CD4-positive, alpha-beta T cell treated with Interleukin-21 for 1 hour (primary cell): Measurements from ENCODE around the gene DMRTC1B.
"Not testable (repeated sequence)": the region's sequence is repeated elsewhere in the genome, so short reads cannot be mapped to it uniquely, and the experiment has no call there.

Source experiments
- DNase-seq: peaks from one replicate; pipeline ENCODE4 v3.0.0-alpha.2; 2020

Gene DMRTC1B, protein sequence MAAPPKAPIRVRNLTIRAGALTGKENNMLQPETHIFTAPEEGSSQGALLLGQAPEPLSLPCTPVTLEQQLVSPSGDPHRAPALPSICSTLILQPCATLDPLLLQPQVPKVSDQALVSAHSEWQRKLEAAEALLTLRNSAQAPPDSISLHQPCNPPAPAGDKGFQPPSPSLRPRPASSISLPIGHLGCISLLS

DNA sequence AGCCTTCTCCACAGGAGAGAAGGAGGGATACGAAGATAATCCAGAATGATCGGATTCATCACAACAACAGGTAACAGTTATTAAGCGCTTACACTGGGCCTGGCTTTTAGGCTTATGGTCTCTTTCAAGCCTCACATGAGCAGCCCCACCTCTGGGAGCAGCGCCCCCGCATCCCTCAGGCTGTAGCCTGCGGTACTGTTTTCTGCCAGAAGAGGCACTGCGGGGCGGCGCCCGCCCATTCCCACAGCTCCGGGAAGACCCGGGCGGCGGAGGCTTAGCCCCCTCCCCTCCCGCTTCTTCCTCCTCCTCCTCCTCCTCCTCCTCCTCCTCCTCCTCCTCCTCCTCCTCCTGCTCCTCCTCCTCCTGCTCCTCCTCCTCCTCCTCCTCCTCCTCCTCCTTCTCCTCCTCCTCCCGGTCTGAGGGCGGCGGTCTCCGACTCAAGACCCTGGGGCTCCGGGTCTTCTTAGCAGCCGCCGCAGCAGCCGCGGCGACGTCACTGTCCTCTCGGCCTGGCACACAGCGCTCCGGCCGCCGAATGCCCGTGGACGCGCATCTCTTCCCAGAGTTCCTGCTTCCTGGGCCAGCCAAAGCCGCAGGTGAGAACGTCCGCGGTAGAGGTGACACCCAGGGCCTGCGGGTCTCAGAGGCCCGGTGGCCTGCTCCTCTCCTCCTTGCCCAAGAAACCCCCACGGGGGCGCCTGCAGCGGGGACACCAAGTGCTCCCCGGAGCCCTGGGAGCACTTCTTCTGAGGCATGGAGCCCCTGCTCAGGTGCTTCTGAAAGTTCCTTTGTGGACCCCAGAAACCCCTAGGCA, at the start of gene DMRTC1B:
TSS of gene DMRTC1B (plus strand) at position 238 of the 814 bp plus-strand sequence. CDS start 68,246 bp downstream, outside the sequence.
- DNase-seq, result not testable (repeated sequence)

DNA sequence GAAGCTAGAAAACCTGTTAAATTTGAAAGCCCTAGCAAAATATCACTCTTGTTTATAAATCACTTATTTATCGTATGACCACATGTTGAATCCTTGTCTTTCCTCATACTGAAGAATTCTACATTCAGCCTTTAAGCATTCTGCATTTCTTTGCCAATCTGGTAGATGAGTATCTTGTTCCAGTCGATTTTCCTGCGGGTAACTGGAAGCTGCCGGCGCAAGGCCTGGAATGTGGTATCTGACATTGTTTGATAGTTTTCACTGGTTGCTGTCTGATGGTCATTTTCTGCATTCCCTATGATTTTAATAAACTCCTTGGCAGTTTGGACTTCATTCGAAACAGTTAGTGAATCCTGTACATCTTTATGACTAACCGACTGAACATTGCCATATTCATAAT, 48.8 kb upstream of the DMRTC1B start:
- no peak for DNase-seq

DNA sequence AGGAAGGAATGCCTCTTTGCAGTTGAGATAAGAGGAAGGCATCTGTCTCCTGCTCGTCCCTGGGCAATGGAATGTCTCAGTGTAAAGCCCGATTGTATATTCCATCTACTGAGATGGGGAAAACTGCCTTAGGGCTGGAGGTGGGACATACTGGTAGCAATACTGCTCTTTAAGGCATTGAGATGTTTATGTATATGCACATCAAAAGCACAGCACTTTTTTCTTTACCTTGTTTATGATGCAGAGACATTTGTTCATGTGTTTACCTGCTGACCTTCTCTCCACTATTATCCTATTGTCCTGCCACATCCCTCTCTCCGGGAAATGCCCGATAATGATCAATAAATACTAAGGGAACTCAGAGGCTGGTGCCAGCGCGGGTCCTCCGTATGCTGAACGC, 43.1 kb upstream of the DMRTC1B start:
- DNase-seq, result not testable (repeated sequence)

DNA sequence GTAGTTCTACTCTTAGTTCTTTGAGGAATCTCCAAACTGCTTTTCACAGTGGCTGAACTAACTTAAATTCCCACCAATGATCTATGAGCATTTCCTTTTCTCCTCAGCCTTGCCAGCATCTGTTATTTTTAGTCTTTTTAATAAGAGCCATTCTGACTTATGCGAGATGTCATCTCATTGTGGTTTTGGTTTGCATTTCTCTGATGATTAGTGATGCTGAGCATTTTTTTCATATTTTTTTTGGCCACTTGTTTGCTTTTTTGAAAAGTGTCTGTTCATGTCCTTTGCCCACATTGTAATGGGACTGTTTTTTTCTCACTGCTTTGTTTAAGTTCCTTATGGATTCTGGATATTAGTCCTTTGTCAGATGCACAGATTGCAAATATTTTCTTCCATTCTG, 41.1 kb upstream of the DMRTC1B start:
- DNase-seq, result no peak

DNA sequence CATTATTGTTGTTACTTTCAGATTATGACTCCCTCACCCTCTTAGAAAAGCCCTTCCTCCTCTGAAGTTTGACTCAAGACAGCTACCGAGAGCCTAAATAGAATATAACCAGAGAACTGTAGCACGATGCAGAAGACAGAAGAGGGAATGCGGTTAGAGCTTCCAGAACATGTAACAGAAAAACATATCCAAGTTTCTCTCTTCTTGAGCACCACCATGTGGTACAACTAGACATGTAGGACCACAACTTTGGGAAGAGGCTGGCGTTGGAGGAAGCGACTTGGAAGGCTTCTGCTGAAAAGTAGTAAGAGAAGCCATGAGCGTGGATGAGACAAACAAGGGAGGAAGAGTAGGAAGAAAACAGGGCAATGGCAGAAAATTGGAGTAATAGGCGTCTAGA, 31.1 kb upstream of the DMRTC1B start:
- DNase-seq, result not testable (repeated sequence)

DNA sequence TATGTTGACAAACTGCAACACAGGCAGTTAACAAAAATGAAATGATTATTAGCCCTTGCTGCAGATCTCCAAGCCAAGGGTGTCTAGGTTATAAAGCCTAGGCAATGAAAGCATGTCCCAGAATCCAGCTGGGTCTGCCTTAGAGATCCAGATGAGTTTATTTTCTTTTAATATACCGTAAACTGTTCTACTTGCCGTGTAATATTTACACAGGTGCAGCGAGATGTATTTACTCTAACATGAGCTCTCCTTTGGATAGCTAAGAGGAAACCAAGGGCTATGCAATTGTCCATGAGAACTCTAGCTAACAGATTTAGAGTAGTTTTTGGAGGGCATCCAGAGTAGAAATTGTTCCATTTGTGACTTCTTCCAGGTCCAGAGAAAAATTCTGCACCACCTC, 28.1 kb upstream of the DMRTC1B start:
- DNase-seq, result not testable (repeated sequence)

DNA sequence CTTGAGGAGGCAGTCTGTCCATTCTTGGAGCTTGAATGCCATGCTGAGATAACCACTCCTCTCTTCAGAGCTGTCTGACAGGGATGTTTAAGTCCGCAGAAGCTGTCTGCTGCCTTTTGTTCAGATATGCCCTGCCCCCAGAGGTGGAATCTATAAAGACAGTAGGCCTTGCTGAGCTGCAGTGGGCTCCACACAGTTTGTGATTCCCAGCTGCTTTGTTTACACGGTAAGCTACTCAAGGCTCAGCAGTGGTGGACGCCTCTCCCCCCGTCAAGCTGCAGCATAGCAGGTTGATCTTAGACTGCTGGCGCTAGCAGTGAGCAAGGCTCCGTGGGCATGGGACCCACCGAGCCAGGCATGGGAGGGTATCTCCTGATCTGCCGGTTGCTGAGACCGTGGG, 16.2 kb upstream of the DMRTC1B start:
- not testable (repeated sequence) for DNase-seq

DNA sequence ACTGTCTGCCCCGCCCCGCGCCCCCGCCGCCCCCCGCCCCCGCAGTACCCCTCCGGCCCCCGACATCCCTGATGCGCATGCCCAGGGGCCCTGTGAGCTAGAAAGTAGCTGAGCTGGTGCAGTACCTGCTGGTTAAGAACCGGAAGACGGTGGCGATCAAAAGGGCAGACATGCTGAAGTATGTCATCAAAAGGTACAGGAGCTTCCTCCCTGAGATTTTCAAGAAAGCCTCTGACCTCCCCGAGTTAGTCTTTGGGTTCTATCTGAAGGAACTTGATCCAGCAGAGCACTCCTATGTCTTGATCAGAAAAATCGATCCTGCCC, 739 bp downstream of the DMRTC1B start:
- not testable (repeated sequence) for DNase-seq

DNA sequence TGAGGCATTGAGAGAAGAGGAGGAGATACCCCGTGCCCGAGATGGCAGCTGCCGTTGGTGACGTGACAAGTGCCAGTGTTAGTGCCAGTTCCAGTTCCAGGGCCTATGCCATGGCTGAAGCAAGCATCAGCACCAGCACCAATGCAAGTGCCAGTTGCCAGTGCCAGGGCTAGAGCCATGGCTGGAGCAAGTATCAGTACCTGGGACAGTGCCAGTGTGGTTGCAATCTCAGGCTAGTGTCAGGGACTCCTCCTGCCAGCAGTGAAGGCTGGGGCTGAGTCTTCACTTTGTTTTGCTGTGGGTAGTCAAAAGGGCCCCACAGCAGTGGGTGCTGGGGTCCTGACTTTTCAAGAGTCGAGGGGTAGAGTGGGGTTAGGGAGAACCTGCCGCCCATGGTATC, 1.5 kb downstream of the DMRTC1B start:
- DNase-seq, result not testable (repeated sequence)

DNA sequence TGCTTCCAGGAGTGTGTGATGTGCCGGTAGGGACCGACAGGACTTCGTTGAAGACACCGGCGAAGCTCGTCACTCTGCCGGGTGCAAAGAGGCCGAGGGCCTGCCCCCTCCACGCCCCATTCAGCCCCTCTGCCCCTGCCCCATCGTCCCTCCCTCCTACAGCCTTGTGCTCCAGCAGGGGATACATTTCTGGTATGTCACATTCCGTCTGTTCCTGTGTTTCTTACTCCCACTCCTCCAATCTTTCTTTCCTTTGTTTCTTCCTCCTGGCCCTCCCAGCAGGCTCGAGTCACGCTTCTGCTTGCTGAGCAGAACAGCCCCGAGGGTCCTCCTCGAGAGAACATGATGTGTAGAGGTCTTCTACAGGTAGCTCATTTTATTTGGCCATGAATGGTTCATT, 5.9 kb downstream of the DMRTC1B start, which contains the start of gene FAM236B:
TSS of gene FAM236B (minus strand) at position 101 of the 400 bp plus-strand sequence. CDS start at position 1, 100 bp downstream.
- not testable (repeated sequence) for DNase-seq

DNA sequence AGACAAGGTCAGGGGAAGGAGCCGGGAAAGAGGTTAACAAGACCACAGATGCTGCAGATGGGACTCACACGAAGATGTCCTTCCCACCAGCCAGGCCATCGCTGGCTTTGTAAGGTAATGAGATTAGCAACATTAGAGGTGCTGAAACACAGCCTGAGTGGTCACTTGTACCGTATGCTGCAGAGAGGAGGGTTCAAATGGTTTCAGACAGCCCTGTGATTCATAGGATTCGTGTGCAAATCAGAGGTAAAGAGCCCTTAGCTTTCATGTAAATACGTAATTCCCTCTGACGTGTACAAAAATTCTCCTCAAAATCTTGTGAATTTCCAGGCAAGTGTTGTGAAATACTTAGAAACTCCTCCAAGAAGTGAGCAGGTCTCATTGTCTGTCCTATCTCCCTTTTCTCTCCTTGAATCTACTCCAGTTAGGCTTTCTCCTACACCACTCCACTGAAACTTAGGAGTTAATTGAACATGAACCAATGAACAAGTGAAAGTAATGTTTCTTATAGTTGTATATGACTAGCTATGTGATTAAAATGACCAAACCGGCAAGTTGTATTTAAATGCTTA, 6.8 kb downstream of the DMRTC1B start:
- not testable (repeated sequence) for DNase-seq

DNA sequence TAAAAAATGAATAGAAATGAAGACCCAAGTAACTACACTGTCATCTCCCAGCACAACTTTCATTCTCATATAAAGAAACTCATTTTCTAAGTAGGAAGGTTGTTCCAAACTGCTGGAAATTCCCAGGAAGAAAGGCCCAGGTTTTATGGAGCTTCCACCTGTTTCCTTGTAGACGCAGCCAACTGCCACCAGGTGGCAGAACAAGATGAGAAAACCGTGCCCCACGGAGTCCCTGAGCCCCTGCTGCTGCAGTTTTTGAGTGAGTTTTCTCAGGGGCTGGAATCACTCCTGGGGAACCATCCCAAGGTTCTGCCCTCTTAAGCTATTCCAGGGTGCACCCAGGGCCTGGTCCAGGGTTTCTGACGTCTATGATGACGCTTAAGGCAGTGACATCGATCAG, 7.3 kb downstream of the DMRTC1B start:
- not testable (repeated sequence) for DNase-seq

DNA sequence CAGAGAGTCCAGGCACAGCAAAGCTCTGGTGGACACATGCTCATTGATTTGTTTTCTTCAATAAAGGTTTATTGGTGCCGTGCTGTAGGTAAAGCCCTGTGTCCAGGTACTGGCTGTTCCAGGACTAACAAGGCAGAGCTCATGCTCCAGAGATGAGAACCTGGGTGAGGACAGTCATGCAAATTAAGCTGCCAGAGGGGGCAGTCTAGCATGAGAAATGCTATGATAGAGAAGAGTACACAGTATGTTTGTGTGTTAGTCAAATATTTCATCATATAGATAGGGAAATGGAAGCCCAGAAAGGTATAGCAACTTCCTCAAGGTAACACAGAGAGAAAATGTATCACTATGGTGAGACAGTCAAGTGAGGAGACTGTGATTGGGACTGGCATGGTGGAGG, 11.5 kb downstream of the DMRTC1B start:
- not testable (repeated sequence) for DNase-seq

DNA sequence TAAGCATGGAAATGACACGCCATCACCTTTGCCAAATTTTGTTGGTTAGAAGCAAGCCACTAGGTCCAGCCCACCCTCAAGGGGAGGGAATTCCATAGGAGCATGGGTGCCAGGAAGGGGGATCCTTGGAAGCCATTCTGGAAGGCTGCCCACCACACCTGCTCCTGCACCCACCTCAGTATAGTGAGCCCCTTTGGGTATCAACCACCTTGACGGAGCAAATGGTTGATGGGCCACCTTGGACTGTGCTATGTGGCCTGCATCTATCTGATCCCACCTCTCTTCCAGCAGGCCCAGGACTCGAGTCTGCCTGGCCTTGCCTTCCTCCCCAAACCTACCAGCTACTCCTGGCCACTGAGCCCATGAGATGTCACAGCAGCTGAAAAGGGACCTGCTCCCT, 13.7 kb downstream of the DMRTC1B start:
- DNase-seq, result not testable (repeated sequence)

DNA sequence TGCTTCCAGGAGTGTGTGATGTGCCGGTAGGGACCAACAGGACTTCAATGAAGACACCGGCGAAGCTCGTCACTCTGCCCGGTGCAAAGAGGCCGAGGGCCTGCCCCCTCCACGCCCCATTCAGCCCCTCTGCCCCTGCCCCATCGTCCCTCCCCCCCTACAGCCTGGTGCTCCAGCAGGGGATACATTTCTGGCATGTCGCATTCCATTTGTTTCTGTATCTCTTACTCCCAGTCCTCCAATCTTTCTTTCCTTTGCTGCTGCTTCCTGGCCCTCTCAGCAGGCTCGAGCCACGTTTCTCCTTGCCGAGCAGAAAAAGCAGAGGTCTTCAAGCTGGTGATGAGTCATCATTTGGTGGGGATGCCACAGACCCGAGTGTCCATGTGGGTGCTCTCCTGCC, 31.4 kb downstream of the DMRTC1B start, which contains the start of gene FAM236D:
TSS of gene FAM236D (minus strand) at position 101 of the 400 bp plus-strand sequence. CDS start at position 1, 100 bp downstream.
- DNase-seq, result not testable (repeated sequence)

DNA sequence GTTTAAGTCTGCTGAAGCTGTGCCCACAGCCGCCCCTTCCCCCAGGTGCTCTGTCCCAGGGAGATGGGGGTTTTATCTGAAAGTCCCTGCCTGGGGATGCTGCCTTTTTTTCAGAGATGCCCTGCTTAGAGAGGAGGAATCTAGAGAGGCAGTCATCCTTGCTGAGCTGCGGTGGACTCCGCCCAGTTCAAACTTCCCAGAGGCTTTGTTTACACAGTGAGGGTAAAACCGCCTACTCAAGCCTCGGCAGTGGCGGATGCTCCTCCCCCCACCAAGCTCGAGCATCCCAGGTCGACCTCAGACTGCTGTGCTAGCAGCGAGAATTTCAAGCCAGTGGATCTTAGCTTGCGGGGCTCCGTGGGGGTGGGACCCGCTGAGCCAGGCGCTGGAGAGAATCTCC, 54.0 kb downstream of the DMRTC1B start:
- DNase-seq, result not testable (repeated sequence)

DNA sequence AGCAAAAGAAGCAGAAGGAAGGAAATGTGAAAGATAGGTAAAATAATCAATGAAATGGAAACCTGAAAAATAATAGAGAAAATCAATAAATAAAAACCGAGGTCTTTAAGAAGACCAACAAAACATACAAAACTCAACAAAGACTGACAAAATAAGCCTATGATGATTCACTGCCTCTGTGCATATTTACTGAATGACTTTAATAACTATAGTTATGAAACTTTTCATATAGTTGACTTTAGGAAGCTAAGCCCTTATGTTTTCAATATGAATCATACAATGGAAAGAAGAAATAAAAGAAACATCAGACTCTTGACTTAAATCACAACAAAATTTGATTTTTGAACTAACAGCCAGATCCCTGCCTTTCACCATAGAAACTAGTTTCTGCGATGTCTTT, 60.8 kb downstream of the DMRTC1B start:
- DNase-seq, result not testable (repeated sequence)

DNA sequence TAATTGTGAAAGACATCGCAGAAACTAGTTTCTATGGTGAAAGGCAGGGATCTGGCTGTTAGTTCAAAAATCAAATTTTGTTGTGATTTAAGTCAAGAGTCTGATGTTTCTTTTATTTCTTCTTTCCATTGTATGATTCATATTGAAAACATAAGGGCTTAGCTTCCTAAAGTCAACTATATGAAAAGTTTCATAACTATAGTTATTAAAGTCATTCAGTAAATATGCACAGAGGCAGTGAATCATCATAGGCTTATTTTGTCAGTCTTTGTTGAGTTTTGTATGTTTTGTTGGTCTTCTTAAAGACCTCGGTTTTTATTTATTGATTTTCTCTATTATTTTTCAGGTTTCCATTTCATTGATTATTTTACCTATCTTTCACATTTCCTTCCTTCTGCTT, 106.2 kb downstream of the DMRTC1B start:
- DNase-seq, result not testable (repeated sequence)

DNA sequence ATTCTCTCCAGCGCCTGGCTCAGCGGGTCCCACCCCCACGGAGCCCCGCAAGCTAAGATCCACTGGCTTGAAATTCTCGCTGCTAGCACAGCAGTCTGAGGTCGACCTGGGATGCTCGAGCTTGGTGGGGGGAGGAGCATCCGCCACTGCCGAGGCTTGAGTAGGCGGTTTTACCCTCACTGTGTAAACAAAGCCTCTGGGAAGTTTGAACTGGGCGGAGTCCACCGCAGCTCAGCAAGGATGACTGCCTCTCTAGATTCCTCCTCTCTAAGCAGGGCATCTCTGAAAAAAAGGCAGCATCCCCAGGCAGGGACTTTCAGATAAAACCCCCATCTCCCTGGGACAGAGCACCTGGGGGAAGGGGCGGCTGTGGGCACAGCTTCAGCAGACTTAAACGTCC, 113.0 kb downstream of the DMRTC1B start:
- DNase-seq, result not testable (repeated sequence)
